Measurements from ENCODE around the gene PTGES3.
"Not testable (repeated sequence)": the region's sequence is repeated elsewhere in the genome, so short reads cannot be mapped to it uniquely, and the experiment has no call there.

The PTGES3 gene

GRCh38 chr12:56661979-56662638 is 26.0 kb downstream of the PTGES3 start:
- ChIA-PET CTCF (interaction anchor here (0.6 to 1.3 kb wide), 5 partner anchors 10 to 29 kb away, joined by 3 to 4 read pairs (median 4); no protein-coding TSS in a partner anchor), POLR2A (interaction anchor here (0.7 to 1.2 kb wide), 2 partner anchors 16 to 18 kb away, joined by 3 read pairs; partner anchors contain the start of gene ATP5F1B)
- WGBS (ENCODE audit: insufficient coverage) = 97% methylated on average over 12 of the region's 13 CpGs
- Histone ChIP-seq H3K4me1 (ENCODE audit: control extremely low read depth in 1 of 4, control insufficient read depth in 4 of 4, insufficient read depth in 4 of 4, low read length in 3 of 4) (no peaks in the 10 kb centered on the region), H3K27me3 (replicated peaks in 2 of 5; ENCODE audit: control insufficient read depth in 4 of 5, insufficient read depth in 5 of 5, low read length in 4 of 5) (no peaks in the 10 kb centered on the region), H3K36me3 (ENCODE audit: control insufficient read depth in 4 of 4, insufficient read depth in 4 of 4, low read length in 3 of 4) (peaks cover 8 to 38% (median 27%) of the 10 kb centered on the region in 4 experiments), H3K27ac (ENCODE audit: insufficient read depth in 1 of 2, low read depth in 1 of 2, low read length in 2 of 2, poor library complexity in 1 of 2, severe bottlenecking in 2 of 2) (no peak overlapping the region), H3K9me3 (ENCODE audit: control extremely low read depth in 1 of 5, control insufficient read depth in 4 of 5, insufficient read depth in 2 of 5, low read depth in 1 of 5, low read length in 4 of 5) (no peaks in the 10 kb centered on the region), H3K4me3 (ENCODE audit: control insufficient read depth in 1 of 7, extremely low read depth in 1 of 7, insufficient read depth in 4 of 7, low read depth in 2 of 7, low read length in 6 of 7) (no peak overlapping the region)
- DNase-seq = no peak

DNA sequence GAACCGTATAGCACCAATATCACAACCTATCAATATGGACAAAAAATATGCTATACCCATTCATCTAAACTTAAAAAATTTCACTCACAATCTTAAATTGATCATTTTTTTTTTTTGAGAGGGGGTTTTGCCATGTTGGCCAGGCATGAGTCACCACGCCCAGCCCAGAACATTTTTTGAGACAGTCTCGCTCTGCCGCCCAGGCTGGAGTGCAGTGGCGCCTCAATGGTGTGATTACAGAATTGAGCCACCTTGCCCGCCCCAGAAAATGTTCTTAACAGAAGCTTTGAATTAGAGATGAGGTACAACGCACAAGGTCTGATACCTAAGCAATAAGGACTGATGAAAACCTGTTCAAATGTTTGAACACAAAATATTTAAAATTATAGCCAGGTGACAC is 26.5 kb downstream of the PTGES3 start:
- H3K27ac ChIP-seq (ENCODE audit: insufficient read depth in 1 of 2, low read depth in 1 of 2, low read length in 2 of 2, poor library complexity in 1 of 2, severe bottlenecking in 2 of 2) = no peak overlapping the region
- CTCF ChIA-PET = interaction anchor here (0.9 to 1.3 kb wide), 4 partner anchors 10 to 25 kb away, joined by 3 to 4 read pairs (median 4); no protein-coding TSS in a partner anchor
- WGBS (ENCODE audit: insufficient coverage) = 88% methylated on average over 6 of the region's 7 CpGs

DNA sequence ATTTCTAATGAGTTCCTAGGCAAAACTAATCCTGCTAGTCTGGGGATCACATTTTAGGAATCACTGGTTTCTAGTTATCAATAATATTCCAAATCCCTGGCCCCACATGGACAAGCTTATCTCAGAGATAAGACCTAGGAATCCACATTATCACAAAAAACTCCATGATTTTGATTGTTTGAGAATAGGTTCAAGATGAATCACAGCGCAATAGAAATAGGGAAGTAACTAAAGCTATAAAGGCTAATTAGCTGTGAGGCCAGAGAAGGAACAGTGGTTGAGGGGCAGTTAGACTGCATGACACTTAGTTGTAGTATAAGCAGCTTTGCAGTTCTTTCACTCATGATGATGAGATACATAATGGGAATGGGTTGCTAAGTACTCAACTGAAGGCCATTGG is 29.2 kb downstream of the PTGES3 start:
- Histone ChIP-seq H3K4me3 (ENCODE audit: control insufficient read depth in 1 of 7, extremely low read depth in 1 of 7, insufficient read depth in 4 of 7, low read depth in 2 of 7, low read length in 6 of 7) (no peak overlapping the region), H3K4me1 (ENCODE audit: control extremely low read depth in 1 of 4, control insufficient read depth in 4 of 4, insufficient read depth in 4 of 4, low read length in 3 of 4) (no peaks in the 10 kb centered on the region), H3K27me3 (replicated peaks in 2 of 5; ENCODE audit: control insufficient read depth in 4 of 5, insufficient read depth in 5 of 5, low read length in 4 of 5) (no peaks in the 10 kb centered on the region), H3K36me3 (ENCODE audit: control insufficient read depth in 4 of 4, insufficient read depth in 4 of 4, low read length in 3 of 4) (peaks cover 1 to 9% (median 6%) of the 10 kb centered on the region in 4 experiments), H3K9me3 (ENCODE audit: control extremely low read depth in 1 of 5, control insufficient read depth in 4 of 5, insufficient read depth in 2 of 5, low read depth in 1 of 5, low read length in 4 of 5) (peaks cover 0 to 6% (median 0%) of the 10 kb centered on the region in 5 experiments), H3K27ac (ENCODE audit: insufficient read depth in 1 of 2, low read depth in 1 of 2, low read length in 2 of 2, poor library complexity in 1 of 2, severe bottlenecking in 2 of 2) (no peak overlapping the region)
- WGBS (ENCODE audit: insufficient coverage) = 75% methylated on average over 1 of the region's 1 CpG
- ChIA-PET CTCF (interaction anchor here (0.7 to 2.2 kb wide), 4 partner anchors 9 to 22 kb away, joined by 3 to 9 read pairs (median 4); no protein-coding TSS in a partner anchor), POLR2A (no interaction called here)
- DNase-seq = peak in 2 of 3 donors; percentile 35 to 37

More for the DNA sequence above, 26.5 kb downstream of the PTGES3 start:
- no peaks in the 10 kb centered on the region for H3K27me3 ChIP-seq (replicated peaks in 2 of 5; ENCODE audit: control insufficient read depth in 4 of 5, insufficient read depth in 5 of 5, low read length in 4 of 5)
- POLR2A ChIA-PET = interaction anchor here (0.7 to 1.2 kb wide), 4 partner anchors 16 to 374 kb away, joined by 3 to 4 read pairs (median 3); partner anchors contain the start of gene ATP5F1B
- no peaks in the 10 kb centered on the region for H3K9me3 ChIP-seq (ENCODE audit: control extremely low read depth in 1 of 5, control insufficient read depth in 4 of 5, insufficient read depth in 2 of 5, low read depth in 1 of 5, low read length in 4 of 5)
- H3K4me1 ChIP-seq (ENCODE audit: control extremely low read depth in 1 of 4, control insufficient read depth in 4 of 4, insufficient read depth in 4 of 4, low read length in 3 of 4) = no peaks in the 10 kb centered on the region
- H3K36me3 ChIP-seq (ENCODE audit: control insufficient read depth in 4 of 4, insufficient read depth in 4 of 4, low read length in 3 of 4) = peaks cover 8 to 33% (median 22%) of the 10 kb centered on the region in 4 experiments
- no peak for DNase-seq
- H3K4me3 ChIP-seq (ENCODE audit: control insufficient read depth in 1 of 7, extremely low read depth in 1 of 7, insufficient read depth in 4 of 7, low read depth in 2 of 7, low read length in 6 of 7) = no peak overlapping the region

DNA sequence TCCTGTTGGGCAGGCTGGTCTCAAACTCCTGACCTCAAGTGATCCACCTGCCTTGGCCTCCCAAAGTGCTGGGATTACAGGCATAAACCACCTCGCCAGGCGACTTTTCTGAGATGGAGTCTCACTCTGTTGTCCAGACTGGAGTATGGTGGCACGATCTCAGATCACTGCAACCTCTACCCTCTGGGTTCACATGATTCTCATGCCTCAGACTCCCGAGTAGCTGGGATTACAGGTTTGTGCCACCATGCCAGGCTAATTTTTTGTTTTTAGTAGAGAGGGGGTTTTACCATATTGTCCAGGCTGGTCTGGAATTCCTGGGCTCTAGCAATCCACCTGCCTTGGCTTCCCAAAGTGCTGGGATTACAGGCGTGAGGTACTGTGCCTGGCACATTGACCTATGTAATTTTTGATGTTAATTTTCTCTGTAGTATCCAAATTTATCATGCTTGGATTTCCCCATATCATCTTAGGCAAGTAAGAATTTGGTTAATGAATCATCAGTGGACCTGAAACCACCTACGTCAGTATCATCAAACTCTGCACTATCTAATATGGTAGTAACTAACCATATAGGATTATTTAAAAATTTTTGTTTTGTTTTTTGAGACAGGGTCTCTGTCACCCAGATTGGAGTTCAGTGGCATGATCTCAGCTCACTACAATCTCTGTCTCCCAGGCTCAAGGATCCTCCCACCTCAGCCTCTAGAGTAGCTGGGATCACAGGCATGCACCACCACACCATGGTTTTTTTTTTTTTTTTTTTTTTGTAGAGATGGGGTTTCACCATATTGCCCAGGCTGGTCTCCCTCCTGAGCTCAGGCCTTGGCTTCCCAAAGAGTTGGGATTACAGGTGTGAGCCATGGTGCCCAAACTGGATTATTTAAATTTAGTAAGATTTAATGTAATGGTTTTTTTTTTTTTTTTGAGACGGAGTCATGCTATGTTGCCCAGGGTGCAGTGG is 30.4 kb downstream of the PTGES3 start:
- Histone ChIP-seq H3K27me3 (replicated peaks in 2 of 5; ENCODE audit: control insufficient read depth in 4 of 5, insufficient read depth in 5 of 5, low read length in 4 of 5) (no peaks in the 10 kb centered on the region), H3K9me3 (ENCODE audit: control extremely low read depth in 1 of 5, control insufficient read depth in 4 of 5, insufficient read depth in 2 of 5, low read depth in 1 of 5, low read length in 4 of 5) (peaks cover 0 to 7% (median 4%) of the 10 kb centered on the region in 5 experiments), H3K4me3 (ENCODE audit: control insufficient read depth in 1 of 7, extremely low read depth in 1 of 7, insufficient read depth in 4 of 7, low read depth in 2 of 7, low read length in 6 of 7) (no peak overlapping the region), H3K4me1 (ENCODE audit: control extremely low read depth in 1 of 4, control insufficient read depth in 4 of 4, insufficient read depth in 4 of 4, low read length in 3 of 4) (no peaks in the 10 kb centered on the region), H3K27ac (ENCODE audit: insufficient read depth in 1 of 2, low read depth in 1 of 2, low read length in 2 of 2, poor library complexity in 1 of 2, severe bottlenecking in 2 of 2) (no peak overlapping the region), H3K36me3 (ENCODE audit: control insufficient read depth in 4 of 4, insufficient read depth in 4 of 4, low read length in 3 of 4) (peaks cover 0 to 1% (median 0%) of the 10 kb centered on the region in 4 experiments)
- DNase-seq = no peak
- CTCF ChIA-PET = interaction anchor here (1.1 to 2.2 kb wide), 3 partner anchors 9 to 21 kb away, joined by 3 to 9 read pairs (median 5); no protein-coding TSS in a partner anchor
- 100% methylated on average over 3 of the region's 7 CpGs for WGBS (ENCODE audit: insufficient coverage)
- POLR2A ChIA-PET = no interaction called here

DNA sequence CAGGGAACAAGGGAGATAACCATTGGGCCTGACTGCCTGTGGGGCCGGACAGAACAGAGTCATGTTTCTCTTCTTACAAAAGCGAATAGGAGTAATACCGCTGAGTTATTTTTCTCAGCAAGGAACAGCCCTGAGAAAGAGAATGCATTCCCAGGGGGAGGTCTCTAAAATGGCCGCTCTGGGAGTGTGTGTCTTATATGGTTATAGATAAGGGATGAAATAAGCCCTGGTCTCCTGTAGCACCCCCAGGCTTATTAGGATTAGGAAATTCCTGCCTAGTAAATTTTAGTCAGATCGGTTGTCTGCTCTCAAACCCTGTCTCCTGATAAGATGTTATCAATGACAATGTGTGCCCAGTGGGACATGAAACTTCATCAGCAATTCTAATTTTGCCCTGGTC is 34.3 kb downstream of the PTGES3 start:
- H3K36me3 ChIP-seq (ENCODE audit: control insufficient read depth in 4 of 4, insufficient read depth in 4 of 4, low read length in 3 of 4); H3K9me3 ChIP-seq (ENCODE audit: control extremely low read depth in 1 of 5, control insufficient read depth in 4 of 5, insufficient read depth in 2 of 5, low read depth in 1 of 5, low read length in 4 of 5); H3K27me3 ChIP-seq (replicated peaks in 2 of 5; ENCODE audit: control insufficient read depth in 4 of 5, insufficient read depth in 5 of 5, low read length in 4 of 5); POLR2A ChIA-PET; H3K4me1 ChIP-seq (ENCODE audit: control extremely low read depth in 1 of 4, control insufficient read depth in 4 of 4, insufficient read depth in 4 of 4, low read length in 3 of 4); DNase-seq; H3K4me3 ChIP-seq (ENCODE audit: control insufficient read depth in 1 of 7, extremely low read depth in 1 of 7, insufficient read depth in 4 of 7, low read depth in 2 of 7, low read length in 6 of 7); CTCF ChIA-PET; H3K27ac ChIP-seq (ENCODE audit: insufficient read depth in 1 of 2, low read depth in 1 of 2, low read length in 2 of 2, poor library complexity in 1 of 2, severe bottlenecking in 2 of 2): not testable (repeated sequence)
- 78% methylated on average over 4 of the region's 5 CpGs for WGBS (ENCODE audit: insufficient coverage)

DNA sequence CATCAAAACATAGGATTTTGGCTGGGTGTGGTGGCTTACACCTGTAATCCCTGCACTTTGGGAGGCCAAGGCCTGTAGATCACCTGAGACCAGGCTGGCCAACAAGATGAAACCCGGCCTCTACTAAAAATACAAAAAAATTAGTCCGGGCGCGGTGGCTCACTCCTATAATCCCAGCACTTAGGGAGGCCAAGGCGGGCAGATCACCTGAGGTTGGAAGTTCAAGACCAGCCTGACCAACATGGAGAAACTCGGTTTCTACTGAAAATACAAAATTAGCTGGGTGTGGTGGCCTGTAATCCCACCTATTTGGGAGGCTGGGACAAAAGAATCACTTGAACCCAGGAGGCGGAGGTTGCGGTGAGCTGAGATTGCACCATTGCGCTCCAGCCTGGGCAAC is 40.1 kb downstream of the PTGES3 start:
- ChIA-PET CTCF (interaction anchor here (1.0 to 1.1 kb wide), 2 partner anchors 11 kb away, joined by 3 to 4 read pairs; no protein-coding TSS in a partner anchor), POLR2A (interaction anchor here (0.6 kb wide), 1 partner anchor 215 kb away, joined by 4 read pairs; no protein-coding TSS in a partner anchor)
- 98% methylated on average over 8 of the region's 9 CpGs for WGBS (ENCODE audit: insufficient coverage)
- Histone ChIP-seq H3K36me3 (ENCODE audit: control insufficient read depth in 4 of 4, insufficient read depth in 4 of 4, low read length in 3 of 4) (peaks cover 5 to 20% (median 9%) of the 10 kb centered on the region in 4 experiments), H3K4me1 (ENCODE audit: control extremely low read depth in 1 of 4, control insufficient read depth in 4 of 4, insufficient read depth in 4 of 4, low read length in 3 of 4) (peaks cover 13 to 26% (median 22%) of the 10 kb centered on the region in 4 experiments)
- not testable (repeated sequence) for H3K27me3 ChIP-seq (replicated peaks in 2 of 5; ENCODE audit: control insufficient read depth in 4 of 5, insufficient read depth in 5 of 5, low read length in 4 of 5); H3K9me3 ChIP-seq (ENCODE audit: control extremely low read depth in 1 of 5, control insufficient read depth in 4 of 5, insufficient read depth in 2 of 5, low read depth in 1 of 5, low read length in 4 of 5); H3K27ac ChIP-seq (ENCODE audit: insufficient read depth in 1 of 2, low read depth in 1 of 2, low read length in 2 of 2, poor library complexity in 1 of 2, severe bottlenecking in 2 of 2); DNase-seq; H3K4me3 ChIP-seq (ENCODE audit: control insufficient read depth in 1 of 7, extremely low read depth in 1 of 7, insufficient read depth in 4 of 7, low read depth in 2 of 7, low read length in 6 of 7)

Measured in common myeloid progenitor, CD34-positive (primary cell).